H1 (cell line): ENCODE results near the gene SLC66A1. TPM values are rescaled to one million over a fixed set of nuclear protein-coding genes. Genes with fewer than 3 reads are reported as not detected.

Experiments
- CTCF ChIA-PET: fragments of 300-600 bp; sonication (Branson Sonifier 250); formaldehyde crosslinking; loops from one replicate; lab custom pipeline; 2021; ENCODE audit not compliant: partially characterized antibody; lab: Charles Lee
- POLR2A ChIA-PET: fragments of 300-600 bp; sonication (Branson Sonifier 250); formaldehyde crosslinking; loops from one replicate; lab custom pipeline; 2021; ENCODE audit warnings: inconsistent platforms; ENCODE audit not compliant: partially characterized antibody; lab: Charles Lee
- DNase-seq, 2 experiments: peaks; one replicate each; pipeline versions ENCODE4 v3.0.0 to v3.0.0-alpha.2; 2010 to 2022; ENCODE audit warnings: low spot score in 2 of 2, low read depth in 1 of 2, mixed read lengths in 1 of 2
- FAIRE-seq: peaks from 2 replicates; lab custom pipeline; 2011; peaks lifted over from hg19 to GRCh38; lab: Jason Lieb, UNC
- H2AFZ ChIP-seq: 2 replicates; pipeline ENCODE4 v1.8.1; 2012; ENCODE audit warnings: low read length, inconsistent platforms
- H2AK5ac ChIP-seq: 2 replicates; pipeline ENCODE4 v1.6.1; 2013; ENCODE audit warnings: low read depth, low read length
- H2BK120ac ChIP-seq: replicated peaks from 2 replicates; pipeline ENCODE3; 2013; ENCODE audit warnings: low read depth, low read length, inconsistent platforms
- H2BK12ac ChIP-seq: 2 replicates; pipeline ENCODE4 v1.6.1; 2013; ENCODE audit warnings: low read depth, low read length
- H2BK15ac ChIP-seq: 2 replicates; pipeline ENCODE4 v1.6.1; 2013; ENCODE audit warnings: low read length
- H2BK20ac ChIP-seq: 2 replicates; pipeline ENCODE4 v1.6.1; 2013; ENCODE audit warnings: low read length
- H2BK5ac ChIP-seq: 2 replicates; pipeline ENCODE4 v1.6.1; 2013; ENCODE audit warnings: low read depth, low read length
- H3K14ac ChIP-seq: 2 replicates; pipeline ENCODE4 v1.6.1; 2013; ENCODE audit warnings: inconsistent platforms; ENCODE audit not compliant: insufficient read length
- H3K18ac ChIP-seq: 2 replicates; pipeline ENCODE4 v1.6.1; 2013; ENCODE audit warnings: low read length; ENCODE audit errors: extremely low read depth
- H3K23ac ChIP-seq: 2 replicates; pipeline ENCODE4 v1.6.1; 2013; ENCODE audit warnings: inconsistent platforms; ENCODE audit not compliant: insufficient read length
- H3K23me2 ChIP-seq: 2 replicates; pipeline ENCODE4 v1.6.1; 2013; ENCODE audit warnings: low read depth, low read length
- H3K27ac ChIP-seq: 2 replicates; pipeline ENCODE4 v1.6.1; 2011; ENCODE audit warnings: low read depth, low read length, inconsistent platforms
- H3K27me3 ChIP-seq, 4 experiments: replicated peaks in 1 of 4; 1 replicate in 1 of 4; 2 replicates in 3 of 4; pipeline versions ENCODE4 v1.6.1 to v1.8.1; 2011 to 2013; ENCODE audit warnings: low read length in 3 of 4, mild to moderate bottlenecking in 3 of 4, inconsistent platforms in 2 of 4, mixed read lengths in 2 of 4, moderate library complexity in 1 of 4; ENCODE audit not compliant: control insufficient read depth in 3 of 4, insufficient read depth in 3 of 4; ENCODE audit errors: extremely low read depth in 1 of 4
- H3K36me3 ChIP-seq, 4 experiments: 2 replicates each; pipeline versions ENCODE4 v1.6.1 to v1.8.1; 2011 to 2013; ENCODE audit warnings: mild to moderate bottlenecking in 4 of 4, low read length in 3 of 4, moderate library complexity in 2 of 4, control low read depth in 1 of 4, inconsistent platforms in 1 of 4; ENCODE audit not compliant: insufficient read depth in 4 of 4, control insufficient read depth in 2 of 4
- H3K4ac ChIP-seq: replicated peaks from 2 replicates; pipeline ENCODE3; 2013; ENCODE audit warnings: low read length, low read depth, mixed read lengths, inconsistent platforms; ENCODE audit not compliant: insufficient read length
- H3K4me1 ChIP-seq, 4 experiments: replicated peaks in 1 of 4; 1 replicate in 1 of 4; 2 replicates in 3 of 4; pipeline versions ENCODE4 v1.6.1 to v1.8.1; 2011 to 2013; ENCODE audit warnings: low read length in 3 of 4, inconsistent platforms in 2 of 4, mixed read lengths in 1 of 4; ENCODE audit not compliant: insufficient read depth in 4 of 4, control insufficient read depth in 3 of 4
- H3K4me2 ChIP-seq, 2 experiments: 2 replicates each; pipeline versions ENCODE4 v1.6.1 to v1.8.1; 2011 to 2013; ENCODE audit warnings: low read depth in 2 of 2, low read length in 2 of 2, control low read depth in 1 of 2, inconsistent platforms in 1 of 2, mild to moderate bottlenecking in 1 of 2; ENCODE audit not compliant: insufficient read depth in 1 of 2
- H3K4me3 ChIP-seq, 4 experiments: fragments of 200-600, 300-600 bp in 1 of 4; sonication (generic), shearing (Covaris generic), sonication (Bioruptor Twin) in 1 of 4; 2 replicates each; pipeline versions ENCODE4 v1.5.1 to v1.8.1; 2011 to 2016; ENCODE audit warnings: low read length in 4 of 4, low read depth in 3 of 4, control low read depth in 2 of 4, inconsistent platforms in 2 of 4, mild to moderate bottlenecking in 2 of 4, mixed read lengths in 1 of 4, moderate library complexity in 1 of 4; ENCODE audit not compliant: insufficient read depth in 2 of 4; ENCODE audit errors: extremely low read depth in 1 of 4
- H3K56ac ChIP-seq: replicated peaks from 2 replicates; pipeline ENCODE3; 2013; ENCODE audit warnings: low read depth, mild to moderate bottlenecking, mixed read lengths, low read length, inconsistent platforms; ENCODE audit not compliant: insufficient read length
- H3K79me1 ChIP-seq: 2 replicates; pipeline ENCODE4 v1.6.1; 2013; ENCODE audit warnings: low read depth, low read length, control low read depth
- H3K79me2 ChIP-seq, 2 experiments: 2 replicates each; pipeline versions ENCODE4 v1.6.1 to v1.8.1; 2012 to 2013; ENCODE audit warnings: low read length in 2 of 2, mild to moderate bottlenecking in 2 of 2, inconsistent platforms in 1 of 2; ENCODE audit not compliant: insufficient read depth in 2 of 2, control insufficient read depth in 1 of 2
- H3K9ac ChIP-seq, 4 experiments: replicated peaks in 1 of 4; 1 replicate in 1 of 4; 2 replicates in 3 of 4; pipeline versions ENCODE4 v1.6.1 to v1.8.1; 2011 to 2013; ENCODE audit warnings: low read depth in 3 of 4, low read length in 3 of 4, control low read depth in 2 of 4, mild to moderate bottlenecking in 2 of 4, moderate library complexity in 2 of 4, inconsistent platforms in 1 of 4; ENCODE audit errors: extremely low read depth in 1 of 4
- H3K9me3 ChIP-seq, 2 experiments: 2 replicates each; pipeline versions ENCODE4 v1.6.1 to v1.8.1; 2012 to 2013; ENCODE audit warnings: mild to moderate bottlenecking in 2 of 2, moderate library complexity in 2 of 2, control low read depth in 1 of 2, inconsistent platforms in 1 of 2, low read depth in 1 of 2, low read length in 1 of 2, mixed read lengths in 1 of 2; ENCODE audit not compliant: insufficient read depth in 2 of 2
- H4K20me1 ChIP-seq, 2 experiments: replicated peaks in 1 of 2; 2 replicates each; pipeline versions ENCODE3 to v1.8.1; 2011 to 2013; ENCODE audit warnings: inconsistent platforms in 2 of 2, low read length in 2 of 2, mild to moderate bottlenecking in 1 of 2; ENCODE audit not compliant: insufficient read depth in 2 of 2, control insufficient read depth in 1 of 2
- H4K5ac ChIP-seq: 2 replicates; pipeline ENCODE4 v1.6.1; 2013; ENCODE audit warnings: low read length, low read depth, mixed read lengths, inconsistent platforms; ENCODE audit not compliant: insufficient read length
- H4K8ac ChIP-seq: 2 replicates; pipeline ENCODE4 v1.8.0; 2013; ENCODE audit warnings: mild to moderate bottlenecking, moderate library complexity, low read length, inconsistent platforms; ENCODE audit not compliant: insufficient read depth; ENCODE audit errors: extremely low read depth
- H4K91ac ChIP-seq: replicated peaks from 2 replicates; pipeline ENCODE3; 2013; ENCODE audit warnings: low read length, mixed read lengths, inconsistent platforms; ENCODE audit not compliant: insufficient read length
- BACH1 ChIP-seq: IDR thresholded peaks from 2 replicates; pipeline ENCODE4 v1.6.1; 2012; ENCODE audit warnings: low read length, improper control_type of control experiment
- BCL11A ChIP-seq, 2 experiments: IDR thresholded peaks; one replicate each; pipeline ENCODE4 v1.6.1; 2011; ENCODE audit warnings: low read depth in 2 of 2, low read length in 2 of 2, mild to moderate bottlenecking in 2 of 2
- CBX8 ChIP-seq: fragments of 300-800, 300-1000 bp; sonication (generic); IDR thresholded peaks from 2 replicates; pipeline ENCODE4 v1.7.1; 2016; ENCODE audit warnings: low read depth, low read length, borderline replicate concordance
- CHD2 ChIP-seq: IDR thresholded peaks from 2 replicates; pipeline ENCODE4 v1.6.1; 2012; ENCODE audit warnings: low read length, improper control_type of control experiment
- CREB1 ChIP-seq: IDR thresholded peaks from 2 replicates; pipeline ENCODE4 v1.6.1; 2012; ENCODE audit warnings: inconsistent platforms
- CTBP2 ChIP-seq: IDR thresholded peaks from 2 replicates; pipeline ENCODE4 v1.7.0; 2011; ENCODE audit warnings: borderline replicate concordance, mild to moderate bottlenecking, moderate library complexity, mixed read lengths, low read length; ENCODE audit not compliant: insufficient read depth, insufficient read length
- EP300 ChIP-seq, 2 experiments: IDR thresholded peaks; 1 replicate in 1 of 2; 2 replicates in 1 of 2; pipeline ENCODE4 v1.6.1; 2011 to 2012; ENCODE audit warnings: low read depth in 2 of 2, low read length in 2 of 2, mild to moderate bottlenecking in 2 of 2, borderline replicate concordance in 1 of 2, inconsistent platforms in 1 of 2, moderate library complexity in 1 of 2
- JUN ChIP-seq: IDR thresholded peaks from 2 replicates; pipeline ENCODE4 v1.6.1; 2011; ENCODE audit warnings: low read depth, mild to moderate bottlenecking, improper control_type of control experiment, low read length
- KDM4A ChIP-seq: IDR thresholded peaks from one replicate; pipeline ENCODE4 v1.7.1; 2012; ENCODE audit warnings: low read depth, mild to moderate bottlenecking, moderate library complexity, low read length, inconsistent platforms; ENCODE audit not compliant: severe bottlenecking
- MAFK ChIP-seq: IDR thresholded peaks from 2 replicates; pipeline ENCODE4 v1.6.1; 2012; ENCODE audit warnings: low read depth, mild to moderate bottlenecking, improper control_type of control experiment, low read length
- POU5F1 ChIP-seq: IDR thresholded peaks from 2 replicates; pipeline ENCODE4 v1.6.1; 2011; ENCODE audit warnings: low read depth, mild to moderate bottlenecking, low read length, moderate library complexity
- SIN3A ChIP-seq, 2 experiments: IDR thresholded peaks in 1 of 2; conservative IDR thresholded peaks in 1 of 2; 2 replicates each; pipeline ENCODE4 v1.6.1; 2011 to 2012; ENCODE audit warnings: low read length in 2 of 2, improper control_type of control experiment in 1 of 2, low read depth in 1 of 2, mild to moderate bottlenecking in 1 of 2
- SP1 ChIP-seq: IDR thresholded peaks from 2 replicates; pipeline ENCODE4 v1.6.1; 2011; ENCODE audit warnings: low read depth, low read length
- WGBS, 2 experiments: shearing (Covaris generic) in 1 of 2; methylation state at CpG; one replicate each; pipeline versions ENCODE4 v1.1.6 to v1.1.7; 2013 to 2015; ENCODE audit warnings: low lambda C conversion rate in 2 of 2, mixed read lengths in 2 of 2, inconsistent platforms in 1 of 2, low coverage in 1 of 2, missing lambda C conversion rate in 1 of 2; ENCODE audit not compliant: insufficient replicate concordance in 2 of 2, insufficient coverage in 1 of 2, insufficient read length in 1 of 2; ENCODE audit errors: extremely low coverage in 1 of 2, missing lambda C conversion rate in 1 of 2; 5-methylcytosine and 5-hydroxymethylcytosine counted together
- polyA plus RNA-seq, 7 experiments: library from polyadenylated mRNA; depleted of rRNA in 3 of 7; stranded (reverse) in 5 of 7; unstranded in 2 of 7; fragments of >200 nt in 5 of 7; fragments of 200-250 nt in 2 of 7; gene quantifications; 1 replicate in 5 of 7; 2 replicates in 1 of 7; 4 replicates in 1 of 7; pipeline versions ENCODE4 v1.2.1 to v1.2.3, GENCODE V29; 2011 to 2013; ENCODE audit warnings: missing spikeins in 2 of 7, mixed read lengths in 2 of 7
- total RNA-seq: library from RNA; stranded (reverse); fragmentation: NEBNext Ultra II Directional; extraction: Animal tissue kit (Norgen Biotek cat#: 25700); gene quantifications from 2 replicates; pipeline ENCODE4 v1.2.1, GENCODE V29; 2021

The SLC66A1 gene
- total and polyA plus RNA-seq, 2 of the 8 experiments (the other 6 are each of a cell fraction or from before 2014, with no cell fraction given), result 16.8 to 27.9 TPM

GRCh38 chr1:19348441-19349198, 36.5 kb downstream of the SLC66A1 start:
- H3K18ac ChIP-seq, result no peak overlapping the region
- H3K23ac ChIP-seq, result no peak overlapping the region
- H2AK5ac ChIP-seq, result no peak overlapping the region
- DNase-seq (no peak), FAIRE-seq (no peak)
- H3K79me1 ChIP-seq, result no peaks in the 10 kb centered on the region; the same call in none of the 2 replicates
- POLR2A ChIA-PET, result no interaction called here
- no peak overlapping the region for H2AFZ ChIP-seq
- no peak overlapping the region for H3K27ac ChIP-seq
- H2BK12ac ChIP-seq, result no peak overlapping the region
- peaks cover 0 to 1% of the 10 kb centered on the region in 2 experiments for H4K20me1 ChIP-seq
- peaks cover under 1 to 23% (median 6%) of the 10 kb centered on the region in 4 experiments; a peak in 5 of 8 replicates for H3K36me3 ChIP-seq
- H3K79me2 ChIP-seq, result no peaks in the 10 kb centered on the region
- H2BK20ac ChIP-seq, result no peak overlapping the region
- H2BK120ac ChIP-seq, result no peak overlapping the region
- WGBS, 2 experiments, result 87% methylated on average over 15 of the region's 15 CpGs; no CpG with 5 or more reads in 1 of the 2 experiments
- H3K9ac ChIP-seq, result no peak overlapping the region
- H3K27me3 ChIP-seq, result no peaks in the 10 kb centered on the region
- H2BK15ac ChIP-seq, result no peak overlapping the region
- H4K8ac ChIP-seq, result no peak overlapping the region
- H3K14ac ChIP-seq, result no peak overlapping the region
- no peak overlapping the region for H3K4me3 ChIP-seq
- no peaks in the 10 kb centered on the region for H3K23me2 ChIP-seq
- no peak overlapping the region for H3K56ac ChIP-seq
- H3K4me2 ChIP-seq, result no peak overlapping the region
- H4K5ac ChIP-seq, result no peak overlapping the region
- H3K9me3 ChIP-seq, result no peaks in the 10 kb centered on the region
- H2BK5ac ChIP-seq, result no peak overlapping the region
- H3K4me1 ChIP-seq, result peaks cover 0 to 11% (median 7%) of the 10 kb centered on the region in 4 experiments; a peak in 5 of 7 replicates
- no peak overlapping the region for H3K4ac ChIP-seq
- H4K91ac ChIP-seq, result no peak overlapping the region
- CTCF ChIA-PET, result interaction anchor here (0.6 to 2.1 kb wide), 15 partner anchors 10 to 355 kb away, joined by 3 to 7 read pairs (median 3); no protein-coding TSS in a partner anchor
- TF ChIP-seq CBX8 (no peak), EP300 (IDR thresholded peaks at IDR 0.05; ENCODE audit: borderline replicate concordance in 1 of 2, low read depth in 2 of 2, low read length in 2 of 2) (no peak), BACH1 (no peak), SIN3A (conservative IDR thresholded peaks at IDR 0.05 in 1 of 2, IDR thresholded peaks at IDR 0.05 in 1 of 2; ENCODE audit: low read depth in 1 of 2, low read length in 2 of 2) (no peak), MAFK (no peak), POU5F1 (no peak), CREB1 (no peak), JUN (no peak), BCL11A (IDR thresholded peaks at IDR 0.05; ENCODE audit: low read depth in 2 of 2, low read length in 2 of 2) (no peak), CHD2 (no peak), SP1 (no peak), CTBP2 (no peak), KDM4A (no peak)
